HG02970 (cell line): Measurements from ENCODE around the gene UMOD.

ENCODE experiments used
- ATAC-seq: cut with Tn5 transposase; IDR thresholded peaks from one replicate; pipeline ENCODE4 v1.9.1; 2021; ENCODE audit warnings: mild to moderate bottlenecking, moderate library complexity, moderate number of reproducible peaks; ENCODE audit not compliant: unreplicated experiment, low FRiP score

Gene UMOD

DNA sequence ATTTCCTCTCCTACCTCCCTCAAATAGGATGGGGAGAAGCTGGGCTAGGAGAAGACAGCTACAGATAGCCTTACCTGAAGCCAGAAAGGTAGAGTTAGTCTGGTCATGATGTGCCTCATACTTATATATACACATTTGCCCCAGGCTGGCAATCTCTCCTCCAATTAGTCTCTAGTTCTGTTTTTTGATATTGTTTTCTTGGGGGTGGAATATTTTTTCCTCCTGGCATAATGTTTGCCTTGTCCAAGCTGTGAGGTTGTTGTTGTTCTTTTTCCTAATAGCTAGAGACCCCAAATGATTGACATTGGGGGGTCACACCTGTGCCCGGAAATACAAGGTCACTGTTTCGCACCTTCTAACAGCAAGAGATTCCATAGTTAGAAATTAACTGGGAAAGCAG, at the start of gene UMOD:
Gene UMOD (minus strand): TSS at position 101 of the 400 bp plus-strand sequence. CDS start 1,978 bp downstream, outside the sequence.
- no peak for ATAC-seq

DNA sequence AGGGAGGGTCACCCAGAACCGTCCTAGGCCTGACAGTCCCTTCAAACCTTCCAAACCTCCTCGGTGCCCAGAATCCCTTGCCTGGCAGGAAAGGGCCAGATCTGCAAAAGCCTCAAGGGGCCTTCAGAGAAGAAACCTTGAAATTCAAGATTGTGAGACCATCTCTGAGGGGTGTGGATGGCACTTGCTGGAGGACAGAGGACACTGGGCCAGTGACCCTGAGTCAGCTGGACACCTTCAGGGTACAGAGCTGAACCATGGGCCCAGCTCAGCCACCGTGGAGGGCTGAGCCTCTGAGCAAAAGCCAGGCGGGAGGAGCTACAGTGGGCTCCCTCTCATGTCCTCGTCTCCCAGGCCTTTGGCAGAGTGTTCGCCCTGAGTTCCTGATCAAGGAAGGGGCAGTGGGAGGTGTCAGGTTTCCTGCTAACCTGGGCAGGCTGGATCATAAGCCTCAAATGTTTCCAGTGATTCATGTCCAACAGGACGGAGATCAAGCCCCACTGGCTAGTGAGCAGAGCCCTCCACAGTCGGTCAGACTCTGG, 49.0 kb upstream of the UMOD start:
- no peak for ATAC-seq

DNA sequence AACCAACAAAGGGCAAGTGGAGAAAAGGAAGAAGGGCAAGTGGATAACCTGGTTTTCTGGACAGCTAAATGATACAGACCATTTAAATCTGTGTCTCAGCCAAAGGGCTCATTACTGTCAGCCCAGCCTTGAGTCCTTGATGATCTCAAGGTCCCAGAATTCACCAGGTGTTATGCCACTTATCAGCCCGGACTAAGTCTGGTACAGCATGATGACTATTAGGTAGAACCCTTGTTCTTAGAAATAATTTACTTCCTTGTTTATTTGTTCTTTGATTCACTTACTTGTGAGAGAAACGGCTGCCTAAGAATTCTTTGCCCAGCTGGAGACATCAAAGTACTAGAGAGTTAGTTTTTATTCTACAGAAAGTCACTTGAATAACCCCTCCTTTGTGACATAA, 48.6 kb upstream of the UMOD start:
- no peak for ATAC-seq

DNA sequence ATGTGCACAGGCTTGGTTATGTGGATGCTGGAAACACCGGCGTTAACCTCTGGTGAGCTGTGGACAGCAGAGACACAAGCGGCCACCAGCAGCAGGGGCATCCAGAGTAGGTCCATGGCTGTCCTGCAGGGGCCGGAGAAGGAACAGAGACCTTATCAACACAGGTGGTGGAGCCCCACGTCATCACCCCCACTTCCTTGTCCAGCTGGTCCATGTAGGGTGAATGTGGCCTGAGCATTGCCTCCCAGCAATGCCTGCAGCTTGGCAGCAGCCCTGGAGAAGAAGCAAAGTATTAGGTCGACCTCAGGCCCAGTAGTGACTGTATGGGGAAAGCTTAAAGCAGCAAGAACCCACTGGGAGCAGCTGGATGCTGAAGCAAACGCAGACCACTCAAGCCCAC, 46.7 kb upstream of the UMOD start:
- ATAC-seq: no peak

DNA sequence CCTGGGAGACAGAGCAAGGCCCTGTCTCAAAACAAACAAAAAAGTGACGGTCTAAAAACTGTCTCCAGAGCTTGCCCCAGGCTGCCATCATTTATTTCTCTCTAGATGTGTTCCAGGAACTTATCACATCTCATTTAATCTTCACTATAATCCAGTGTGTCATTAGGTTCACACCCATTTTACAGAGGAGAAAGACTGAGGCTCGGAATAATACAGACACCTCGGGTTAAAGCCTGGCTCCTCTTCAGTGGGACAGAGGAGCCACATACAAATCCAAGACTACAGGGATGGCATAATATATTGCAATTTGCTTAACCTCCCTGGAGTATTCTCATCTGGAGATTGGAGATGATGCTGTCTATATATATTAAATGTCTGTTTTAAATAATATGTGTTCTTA, 46.1 kb upstream of the UMOD start:
- no peak for ATAC-seq

DNA sequence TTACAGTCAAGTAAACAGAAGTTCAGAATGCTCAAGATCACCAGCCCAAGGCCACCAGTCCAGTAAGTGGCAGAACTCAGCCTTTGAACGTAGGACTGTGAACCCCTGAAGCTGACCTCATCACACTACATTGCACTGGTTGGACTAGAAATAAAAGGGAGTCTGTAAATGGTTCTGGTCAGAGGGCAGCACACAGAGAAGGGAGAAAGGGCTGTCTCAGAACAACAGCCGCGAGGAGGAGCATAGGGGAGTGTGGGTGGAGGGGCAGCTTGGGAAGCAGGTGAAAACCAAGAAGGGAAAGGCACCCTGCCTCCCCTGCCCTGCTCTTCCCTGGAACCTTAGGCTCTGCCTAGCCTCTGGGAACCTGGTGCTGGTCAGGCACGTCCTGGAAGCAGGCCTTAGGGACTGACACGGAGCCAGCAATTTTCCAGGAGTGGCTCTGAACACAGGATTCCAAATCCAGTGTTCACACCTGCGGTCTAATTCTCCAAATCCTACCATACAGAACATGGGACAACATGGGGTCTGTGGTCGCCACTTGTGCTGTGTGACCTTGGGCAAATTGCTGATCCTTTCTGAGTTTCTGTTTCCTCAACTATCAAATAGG, 45.1 kb upstream of the UMOD start:
- no peak for ATAC-seq

DNA sequence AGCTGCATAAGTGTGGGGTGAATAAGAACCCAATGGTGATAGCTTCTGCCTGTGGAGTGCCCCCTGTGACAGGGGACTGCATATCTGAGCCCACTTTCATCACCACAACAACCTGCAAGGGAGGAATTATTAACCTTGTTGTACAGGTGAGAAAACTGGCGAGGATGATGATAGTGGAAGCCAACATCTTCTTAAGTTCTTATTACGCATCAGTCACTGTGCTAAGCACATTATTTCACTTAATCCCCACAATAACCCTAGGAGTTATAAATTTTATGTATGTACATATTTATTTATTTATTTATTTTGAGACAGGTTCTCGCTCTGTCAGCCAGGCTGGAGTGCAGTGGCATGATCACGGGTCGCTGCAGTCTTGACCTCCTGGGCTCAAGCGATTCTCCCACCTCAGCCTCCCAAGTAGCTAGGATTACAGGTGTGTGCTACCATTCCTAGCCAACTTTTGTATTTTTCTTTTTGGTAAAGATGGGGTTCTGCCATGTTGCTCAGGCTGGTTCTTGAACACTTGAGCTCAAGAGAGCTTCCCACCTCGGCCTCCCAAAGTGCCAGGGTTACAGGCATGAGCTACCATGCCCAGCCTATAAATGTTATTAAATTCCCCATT, 44.4 kb upstream of the UMOD start:
- ATAC-seq: no peak

DNA sequence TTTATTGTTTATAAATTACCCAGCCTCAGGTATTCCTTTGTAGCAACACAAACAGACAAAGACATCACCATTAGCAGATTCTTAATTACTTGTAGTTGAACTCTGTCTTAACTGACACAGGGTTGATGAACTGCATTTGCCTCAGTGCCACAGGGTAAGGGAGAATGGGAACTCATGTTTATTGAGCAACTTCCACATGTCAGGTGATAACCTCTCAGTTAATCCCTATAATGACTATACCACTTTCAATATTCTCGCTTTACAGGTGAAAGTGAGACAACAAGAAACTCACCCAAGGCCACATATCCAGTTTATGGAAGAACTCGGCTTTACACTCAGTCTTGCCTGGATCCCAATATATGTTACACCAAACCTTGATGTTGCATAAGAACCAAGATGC, 43.4 kb upstream of the UMOD start:
- ATAC-seq: no peak

DNA sequence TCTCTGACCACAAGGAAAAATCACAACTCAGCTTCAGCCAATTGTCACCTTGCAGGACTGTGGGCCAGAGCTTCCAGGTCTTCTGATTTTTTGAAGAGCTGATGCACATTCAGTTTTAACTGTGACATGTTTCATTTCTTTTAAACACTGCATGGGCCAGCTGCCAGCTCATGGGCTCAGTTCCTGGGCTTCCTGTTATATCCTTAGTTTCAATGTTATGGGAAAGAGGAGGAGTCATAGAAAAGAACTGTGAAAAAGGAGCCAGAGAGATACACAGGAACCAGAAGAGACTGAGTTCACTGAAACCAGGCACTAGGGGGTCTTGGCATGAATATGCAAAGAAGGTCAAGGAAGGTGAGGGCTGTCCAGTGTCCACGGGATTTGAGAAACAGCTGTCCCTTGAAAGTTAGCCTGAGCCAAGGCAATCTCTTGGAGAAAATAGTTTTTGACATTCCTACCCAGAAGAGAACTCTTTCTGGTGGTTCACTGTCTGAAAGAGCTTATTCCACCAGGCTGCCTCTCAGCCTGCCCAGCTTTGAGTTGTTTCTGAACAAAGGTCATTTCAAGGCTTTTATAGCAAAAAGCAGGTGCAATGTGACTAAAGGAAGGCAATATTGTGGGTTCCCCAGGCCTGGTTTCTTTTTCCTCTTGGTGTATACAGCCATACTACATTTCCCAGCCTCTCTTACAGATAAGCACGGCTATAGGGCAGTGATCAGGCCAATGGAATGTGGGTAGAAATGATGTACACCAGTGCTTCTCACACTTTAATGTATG, 41.5 kb upstream of the UMOD start:
- no peak for ATAC-seq

DNA sequence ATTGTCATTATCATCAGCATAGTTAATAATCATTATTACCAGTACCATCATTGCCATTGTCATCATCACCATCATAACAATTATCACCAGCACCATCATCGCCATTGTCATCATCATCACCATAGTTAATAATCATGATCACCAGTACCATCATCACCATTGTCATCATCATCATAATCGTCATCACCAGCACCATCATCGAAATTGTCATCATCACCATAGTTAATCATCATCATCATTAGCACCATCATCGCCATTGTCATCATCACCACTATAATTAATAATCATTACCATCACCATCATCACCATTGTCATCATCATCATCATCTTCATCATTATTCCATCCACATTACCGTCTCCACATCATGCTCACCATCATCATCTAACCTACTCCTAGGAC, 38.5 kb upstream of the UMOD start:
- ATAC-seq: no peak

DNA sequence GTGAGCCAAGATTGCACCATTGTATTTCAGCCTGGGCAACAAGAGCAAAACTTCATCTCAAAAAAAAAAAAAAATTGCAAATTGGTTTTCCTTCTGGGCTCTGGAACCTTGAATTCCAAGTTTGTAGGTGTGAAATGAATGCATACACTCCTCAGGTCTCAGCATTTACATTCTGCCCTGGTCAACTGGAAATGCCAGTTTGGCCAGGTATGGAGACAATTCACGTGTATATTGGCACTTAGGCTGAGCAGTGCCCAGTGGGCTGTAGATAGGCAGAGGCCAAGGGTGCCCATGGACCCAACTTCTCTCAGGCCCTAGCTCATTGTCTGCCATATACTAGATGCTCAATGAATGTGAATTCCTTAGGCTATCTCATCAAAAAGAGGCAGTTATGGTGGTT, 36.3 kb upstream of the UMOD start:
- ATAC-seq: no peak

DNA sequence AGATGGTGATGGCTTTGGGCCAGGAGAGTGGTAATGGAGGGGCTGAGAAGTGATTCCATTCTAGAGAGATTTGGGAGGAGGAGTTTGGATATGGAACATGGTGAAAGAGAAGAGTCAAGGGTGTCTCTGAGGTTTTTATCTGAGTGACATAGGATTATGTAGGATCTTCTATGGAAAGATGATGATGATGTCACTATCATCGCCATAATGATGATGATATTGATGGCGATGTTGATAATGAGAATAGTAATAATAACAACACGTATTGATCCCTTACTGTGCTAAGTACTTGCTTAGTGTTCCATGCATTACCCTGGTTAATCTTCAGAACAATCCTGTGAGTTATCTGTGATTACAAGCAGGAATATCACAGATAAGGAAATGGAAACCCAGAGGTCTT, 35.5 kb upstream of the UMOD start:
- ATAC-seq: no peak

DNA sequence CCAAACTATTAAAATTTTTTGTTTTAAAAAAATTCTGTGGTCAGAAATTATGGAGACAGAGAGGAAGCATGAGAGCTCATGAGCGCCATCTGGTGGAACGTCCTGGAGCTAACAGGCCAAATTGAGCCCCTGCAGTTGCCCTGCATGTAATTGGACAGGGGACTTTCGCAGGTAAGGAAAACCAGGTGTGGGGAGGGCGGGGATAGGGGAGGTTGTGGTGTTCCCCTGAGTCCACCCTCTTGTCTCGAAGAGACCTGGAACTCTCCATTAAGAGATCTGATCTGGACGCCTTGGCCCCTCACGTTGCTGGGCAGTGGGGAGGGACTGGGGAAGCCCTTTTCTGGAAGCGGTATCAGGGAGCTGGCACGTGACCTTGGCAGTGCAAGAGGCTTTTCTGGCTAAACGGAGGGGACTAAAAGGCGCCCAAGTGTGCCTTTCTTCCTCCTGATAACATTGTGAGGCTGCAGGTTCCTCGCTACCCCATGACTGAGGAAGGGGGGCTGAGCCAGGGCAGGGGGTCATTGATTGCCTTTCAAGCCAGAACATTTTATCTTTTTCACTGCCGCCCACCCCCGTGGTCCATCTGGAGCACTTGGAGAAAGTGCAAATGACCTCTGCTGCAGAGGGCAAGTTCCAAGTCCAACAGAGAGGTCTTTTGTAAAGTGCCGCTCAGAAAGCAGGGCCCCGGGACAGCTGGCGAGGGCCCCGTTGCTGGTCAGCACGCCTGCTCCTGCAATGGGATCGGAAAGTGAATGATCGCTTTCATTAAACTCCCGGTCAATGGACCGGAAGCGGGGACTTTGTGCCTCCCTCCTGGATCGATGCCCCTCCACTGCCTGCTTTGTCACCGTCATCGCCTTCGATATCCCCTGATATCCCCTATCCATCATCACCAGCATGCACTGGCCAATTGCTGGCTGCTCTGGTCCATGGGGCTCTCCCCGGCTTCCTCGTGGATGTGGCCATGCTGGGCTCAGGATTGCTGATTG, 33.6 kb upstream of the UMOD start:
- ATAC-seq: no peak

DNA sequence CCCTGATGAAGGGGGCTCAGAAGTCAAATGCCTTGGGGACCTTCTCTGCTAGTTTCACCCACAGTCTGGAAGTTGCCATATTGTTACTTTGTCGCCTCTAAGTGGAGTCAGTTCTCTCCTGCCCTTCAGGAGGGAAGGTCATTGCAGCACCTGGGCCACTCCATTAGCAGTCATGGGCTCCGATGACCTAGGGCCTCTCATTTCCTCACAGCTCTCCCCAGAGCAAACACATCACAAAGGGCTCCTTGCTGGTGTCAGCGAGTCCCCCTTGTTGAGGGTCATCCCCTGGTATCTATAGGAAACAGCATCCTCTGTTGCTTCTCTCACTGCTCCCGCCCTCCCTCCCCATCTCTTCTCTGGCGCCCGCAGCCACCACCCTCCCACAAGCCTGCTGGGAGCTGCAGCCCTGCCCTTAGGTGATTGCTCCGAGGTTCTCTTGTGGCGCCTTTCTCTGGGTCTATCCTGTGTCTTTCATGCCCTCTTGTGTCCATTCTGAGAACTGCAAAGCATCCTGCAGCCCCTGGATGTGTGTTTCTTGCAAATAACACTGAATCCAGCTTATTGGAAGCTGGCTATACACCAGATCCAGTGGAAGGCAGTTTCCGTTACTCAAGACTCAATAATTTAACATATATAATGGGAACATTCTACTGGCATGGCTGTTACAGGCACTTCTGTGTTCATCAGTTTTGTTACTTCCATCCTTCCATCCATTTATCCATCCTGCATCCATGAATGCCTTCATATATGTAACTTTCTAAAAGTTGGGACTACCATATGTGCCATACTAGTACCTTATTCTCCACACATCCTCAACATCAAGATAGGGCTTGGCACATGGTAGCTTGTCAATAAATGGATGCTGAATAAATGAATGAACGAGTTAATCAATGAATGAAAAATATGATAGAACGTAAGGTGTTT, 30.9 kb upstream of the UMOD start:
- no peak for ATAC-seq

DNA sequence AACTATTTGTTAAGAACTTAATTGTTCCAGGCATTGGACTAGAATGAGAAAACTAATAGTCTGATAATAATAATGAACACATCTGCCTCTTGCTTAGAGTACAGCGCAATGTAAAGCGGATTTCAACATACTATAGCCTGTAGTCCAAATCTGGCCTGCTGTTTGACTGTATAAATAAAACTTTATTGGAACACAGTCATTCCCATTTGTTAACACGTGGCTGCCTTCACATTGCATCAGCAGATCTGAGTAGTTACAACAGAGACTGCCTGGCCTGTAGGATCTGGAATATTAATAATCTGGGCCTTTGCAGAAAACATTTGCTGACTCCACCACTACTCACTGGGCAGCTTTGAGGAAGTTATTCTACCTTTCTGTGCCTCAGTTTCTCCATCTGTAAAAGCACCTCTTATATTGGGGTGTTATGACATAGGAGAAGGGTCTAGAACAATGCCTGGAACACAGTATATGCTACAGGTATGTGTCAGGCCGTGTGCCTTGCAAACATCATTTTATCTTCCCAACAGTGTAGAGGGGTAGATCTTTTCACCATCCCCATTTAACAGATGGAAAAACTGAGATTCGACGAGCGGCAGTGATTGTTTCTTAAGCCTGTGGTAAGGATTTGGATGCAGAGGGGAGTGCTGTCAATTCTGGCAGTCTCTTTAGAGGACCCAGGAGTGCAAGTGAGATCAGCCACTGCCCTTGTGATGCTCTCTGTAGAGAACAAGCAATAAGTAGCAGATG, 29.9 kb upstream of the UMOD start:
- ATAC-seq: no peak

DNA sequence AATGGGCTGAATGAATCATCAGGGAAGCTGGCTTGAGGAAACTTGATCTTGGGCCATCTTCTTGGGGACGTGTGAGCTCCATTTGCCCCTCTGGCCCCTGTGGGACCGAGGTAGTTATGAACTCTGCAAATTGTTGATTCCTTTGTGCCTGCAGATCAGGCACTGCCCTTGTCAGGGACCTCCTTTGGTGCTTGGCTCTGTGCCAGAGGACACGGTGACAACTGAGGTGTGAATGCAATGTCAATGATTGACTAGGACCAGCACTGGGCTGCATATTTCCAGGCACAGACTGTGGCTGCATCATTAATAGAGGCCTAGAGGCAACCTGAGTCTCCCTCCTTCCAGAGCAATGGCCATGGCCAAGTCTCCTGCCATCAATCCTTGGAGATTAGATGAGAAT, 28.3 kb upstream of the UMOD start:
- ATAC-seq: no peak

DNA sequence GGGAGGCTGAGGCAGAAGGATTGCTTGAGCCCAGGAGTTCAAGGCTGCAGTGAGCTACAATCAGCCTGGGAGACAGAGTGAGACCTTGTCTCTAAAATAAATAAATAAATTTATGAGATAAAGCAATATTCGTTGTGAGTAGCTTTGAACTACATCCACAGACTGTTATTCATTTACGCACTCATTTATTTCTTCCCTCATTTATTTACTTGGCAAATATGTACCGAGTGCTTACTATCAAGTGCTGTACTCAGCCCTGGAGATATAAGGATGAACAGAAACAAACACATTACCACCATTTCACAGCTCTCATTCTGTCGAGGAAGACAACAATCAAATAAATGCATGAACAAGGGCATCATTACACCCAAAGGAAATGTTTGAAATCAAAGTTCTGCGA, 24.7 kb upstream of the UMOD start:
- ATAC-seq: no peak

DNA sequence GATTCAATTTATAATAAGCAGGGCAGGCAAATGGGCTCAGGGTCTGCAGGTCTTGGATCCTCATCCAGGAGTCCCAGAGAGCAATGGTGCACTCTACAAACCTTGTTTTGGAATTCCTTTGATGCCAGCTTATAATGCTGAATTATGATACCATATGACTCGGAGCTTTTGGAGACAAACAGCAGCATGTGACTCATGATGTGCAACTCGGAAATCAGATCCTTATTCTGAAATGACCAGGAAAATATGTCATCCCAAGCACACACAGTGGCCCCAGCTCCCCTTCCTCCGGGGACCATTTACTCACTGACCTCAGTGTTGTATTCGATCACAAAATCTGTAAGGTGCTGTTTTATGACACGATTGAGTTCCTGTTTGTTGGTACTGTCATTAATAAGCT, 20.2 kb upstream of the UMOD start:
- ATAC-seq: no peak
